HFF-Myc (cell line): Measurements from ENCODE around the gene KCNMB4.

Source experiments
- DNase-seq: peaks from one replicate; pipeline ENCODE4 v3.0.0-alpha.2; 2011; ENCODE audit warnings: low read depth; ENCODE audit errors: extremely low read depth
- H3K4me3 ChIP-seq: replicated peaks from 2 replicates; pipeline ENCODE4 v1.5.1; 2011; ENCODE audit warnings: low read depth, mild to moderate bottlenecking, control low read depth, low read length
- CTCF ChIP-seq: IDR thresholded peaks from 2 replicates; pipeline ENCODE4 v1.5.1; 2012; ENCODE audit warnings: mild to moderate bottlenecking, low read depth, low read length, control low read depth; ENCODE audit errors: missing control alignments

The KCNMB4 gene

GRCh38 chr12:70448371-70448770 lies 82.3 kb downstream of the KCNMB4 start:
- no peak for TF ChIP-seq CTCF
- DNase-seq = no peak
- no peak overlapping the region for H3K4me3 ChIP-seq

GRCh38 chr12:70449074-70449752 lies 83.1 kb downstream of the KCNMB4 start:
- peak; percentile 72 for DNase-seq
- H3K4me3 ChIP-seq = no peak overlapping the region
- no peak for TF ChIP-seq CTCF

GRCh38 chr12:70449753-70450341 lies 83.8 kb downstream of the KCNMB4 start:
- H3K4me3 ChIP-seq = no peak overlapping the region
- no peak for TF ChIP-seq CTCF
- no peak for DNase-seq

GRCh38 chr12:70451528-70451927 lies 85.4 kb downstream of the KCNMB4 start:
- no peak for TF ChIP-seq CTCF
- no peak for DNase-seq
- no peak overlapping the region for H3K4me3 ChIP-seq

GRCh38 chr12:70456953-70457352 lies 90.9 kb downstream of the KCNMB4 start:
- no peak for DNase-seq
- H3K4me3 ChIP-seq = no peak overlapping the region
- no peak for TF ChIP-seq CTCF

- no peak for TF ChIP-seq CTCF
- no peak overlapping the region for H3K4me3 ChIP-seq
- no peak for DNase-seq
Measured at GRCh38 chr12:70459786-70460185, 93.7 kb downstream of the KCNMB4 start.

GRCh38 chr12:70463997-70464396 lies 97.9 kb downstream of the KCNMB4 start:
- no peak for TF ChIP-seq CTCF
- no peak for DNase-seq

More at GRCh38 chr12:70463997-70464396, 97.9 kb downstream of the KCNMB4 start:
- no peak overlapping the region for H3K4me3 ChIP-seq
